Measurements from ENCODE around the gene PPIP5K1.

GRCh38 chr15:43516801-43517353, 73.1 kb downstream of the PPIP5K1 start:
- no peak for TF ChIP-seq EZH2 (IDR thresholded peaks at IDR 0.05)
- no peak for TF ChIP-seq POLR2AphosphoS5 (IDR thresholded peaks at IDR 0.05; ENCODE audit: borderline replicate concordance, low read depth, low read length)
